HepG2 (cell line): ENCODE data around the gene PADI1. TPM values are rescaled to one million over a fixed set of nuclear protein-coding genes. Genes with fewer than 3 reads are reported as not detected.

Source experiments
- microRNA-seq: library from miRNA; unstranded; fragments of <30 nt; microRNA quantifications from one replicate; pipeline ENCODE4, GENCODE V29; 2020
- polyA plus RNA-seq, 8 experiments: library from polyadenylated mRNA; depleted of rRNA in 3 of 8; stranded (reverse) in 7 of 8; unstranded in 1 of 8; fragments of >200 nt; fragmentation: Illumina TruSeq in 4 of 8; extraction: Trizol in 4 of 8; gene quantifications; 2 replicates each; pipeline versions ENCODE4 v1.2.1 to v1.2.3, GENCODE V29; 2011 to 2016; ENCODE audit warnings: low read depth in 4 of 8, missing spikeins in 1 of 8, mixed read lengths in 1 of 8; ENCODE audit not compliant: insufficient read depth in 1 of 8
- small RNA-seq, 3 experiments: library from RNA; depleted of rRNA; stranded (forward); fragments of <200 nt; gene quantifications; one replicate each; pipeline ENCODE3, GENCODE V24; 2012; ENCODE audit warnings: low read depth in 2 of 3, low replicate concordance in 1 of 3; ENCODE audit not compliant: insufficient read length in 3 of 3, insufficient read depth in 2 of 3
- total RNA-seq, 5 experiments: library from RNA; depleted of rRNA; stranded (reverse); fragments of >200 nt; fragmentation: Illumina TruSeq; extraction: Trizol; gene quantifications; 2 replicates each; pipeline ENCODE4 v1.2.3, GENCODE V29; 2016; ENCODE audit warnings: low read depth in 1 of 5

The PADI1 gene
- total and polyA plus RNA-seq, 2 of the 13 experiments (the other 11 are each of a cell fraction or from before 2014, with no cell fraction given): not detected

Small RNA genes within 50 kb of the gene (microRNA-seq; reads per million reads assigned to microRNA genes)
- not detected for gene MIR3972

Small RNA genes within 50 kb of the gene (small RNA-seq; reads per million reads assigned to genes)
- gene MIR3972: 0 reads per million in 3 experiments

Other genes with a start within 250 kb of the PADI1 start
- 0.21 and 1.1 TPM in 2 replicates for gene MFAP2, start 224.5 kb upstream of the PADI1 start, total RNA-seq (2016; rRNA removed; fragmentation: Illumina TruSeq; extraction: Trizol)
- 1.4 and 2.1 TPM in 2 replicates for gene MFAP2, start 224.5 kb upstream of the PADI1 start, polyA plus RNA-seq (2011; rRNA removed)
- gene ATP13A2, start 193.2 kb upstream of the PADI1 start, total RNA-seq (2016; rRNA removed; fragmentation: Illumina TruSeq; extraction: Trizol): 14.4 and 16.2 TPM in 2 replicates
- gene ATP13A2, start 193.2 kb upstream of the PADI1 start, polyA plus RNA-seq (2011; rRNA removed): 13.2 and 20.1 TPM in 2 replicates
- 142 and 174 TPM in 2 replicates for gene SDHB, start 151.1 kb upstream of the PADI1 start, total RNA-seq (2016; rRNA removed; fragmentation: Illumina TruSeq; extraction: Trizol)
- gene SDHB, start 151.1 kb upstream of the PADI1 start, polyA plus RNA-seq (2011; rRNA removed): 110 and 136 TPM in 2 replicates
- gene PADI2, start 85.7 kb upstream of the PADI1 start, total RNA-seq (2016; rRNA removed; fragmentation: Illumina TruSeq; extraction: Trizol): not detected in 2 replicates
- not detected in 2 replicates for gene PADI2, start 85.7 kb upstream of the PADI1 start, polyA plus RNA-seq (2011; rRNA removed)
- gene PADI3, start 44.0 kb downstream of the PADI1 start, total RNA-seq (2016; rRNA removed; fragmentation: Illumina TruSeq; extraction: Trizol): not detected in 2 replicates
- not detected in 2 replicates for gene PADI3, start 44.0 kb downstream of the PADI1 start, polyA plus RNA-seq (2011; rRNA removed)
- 0.04 TPM in 1 of 2 replicates, not detected in the other for gene PADI4, start 103.1 kb downstream of the PADI1 start, total RNA-seq (2016; rRNA removed; fragmentation: Illumina TruSeq; extraction: Trizol)
- gene PADI4, start 103.1 kb downstream of the PADI1 start, polyA plus RNA-seq (2011; rRNA removed): 0.04 TPM in 1 of 2 replicates, not detected in the other
- gene PADI6, start 167.1 kb downstream of the PADI1 start, total RNA-seq (2016; rRNA removed; fragmentation: Illumina TruSeq; extraction: Trizol): not detected in 2 replicates
- gene PADI6, start 167.1 kb downstream of the PADI1 start, polyA plus RNA-seq (2011; rRNA removed): not detected in 2 replicates
- gene RCC2, start 234.5 kb downstream of the PADI1 start, total RNA-seq (2016; rRNA removed; fragmentation: Illumina TruSeq; extraction: Trizol): 55.8 and 58.3 TPM in 2 replicates
- gene RCC2, start 234.5 kb downstream of the PADI1 start, polyA plus RNA-seq (2011; rRNA removed): 20.5 TPM in 2 replicates